Uterine smooth muscle cell (primary cell): Measurements from ENCODE around the gene ARL1. TPM values are rescaled to one million over a fixed set of nuclear protein-coding genes. Genes with fewer than 3 reads are reported as not detected.

Experiments used
- total RNA-seq: library from RNA; depleted of rRNA; stranded (reverse); fragments of >200 nt; gene quantifications from 2 replicates; pipeline ENCODE4 v1.2.3, GENCODE V29; 2014

Gene ARL1
- total RNA-seq, result 161 and 173 TPM in 2 replicates

DNA sequence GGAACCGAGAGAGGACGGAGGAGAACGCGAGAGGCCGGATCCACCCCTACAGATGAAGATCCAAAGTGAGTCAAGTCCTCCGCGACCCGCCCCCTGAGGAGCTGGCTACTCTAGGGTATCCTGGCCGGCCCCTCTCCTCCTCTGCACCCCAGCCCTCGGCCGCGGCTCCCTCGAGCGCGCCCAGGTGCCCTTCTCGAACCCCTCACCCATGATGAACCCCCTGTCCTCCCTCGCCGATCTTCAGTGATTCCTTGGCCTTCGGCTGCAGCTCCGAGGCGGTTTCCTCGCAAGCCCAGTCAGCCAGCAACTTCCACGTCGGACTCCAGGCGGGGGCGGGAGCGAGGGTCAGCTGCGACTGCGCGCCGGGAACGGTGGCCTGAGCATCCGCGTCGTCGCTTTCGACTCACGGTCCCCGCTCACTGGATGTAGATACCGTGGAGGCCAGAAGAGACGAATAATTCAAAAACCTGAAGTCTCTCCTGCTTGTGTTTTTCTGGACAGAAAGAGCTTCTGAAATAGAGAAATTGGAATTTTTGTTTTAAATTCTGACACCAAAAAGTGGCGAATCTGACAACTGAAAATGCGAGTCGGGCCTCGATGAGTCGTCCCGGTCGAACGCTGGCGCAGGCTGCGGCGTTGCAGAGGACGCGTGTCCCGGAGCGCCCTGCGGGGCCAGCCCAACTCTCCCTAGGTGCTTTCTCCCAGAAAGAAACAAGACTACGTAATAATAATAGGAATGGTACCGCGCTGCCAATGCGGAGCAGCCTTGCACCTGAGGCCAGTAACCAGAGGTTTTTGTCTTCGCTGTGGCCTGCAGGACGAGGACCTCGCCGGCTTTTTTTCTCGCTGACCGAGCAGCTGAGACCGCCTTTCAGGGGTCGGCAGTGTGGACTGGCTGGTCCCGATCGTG, at the start of gene ARL1:
ARL1 (minus strand) TSS at position 337 of the 910 bp plus-strand sequence; CDS start at position 210, 127 bp downstream.

Other genes starting within 250 kb of the ARL1 start
- not detected in 2 replicates for gene SLC5A8, start 197.5 kb downstream of the ARL1 start, total RNA-seq
- gene UTP20, start 127.7 kb downstream of the ARL1 start, total RNA-seq, result 18.4 and 28.2 TPM in 2 replicates
- gene SPIC, start 67.6 kb upstream of the ARL1 start, total RNA-seq, result not detected in 2 replicates
- not detected in 2 replicates for gene MYBPC1, start 187.2 kb upstream of the ARL1 start, total RNA-seq